HG03108 (cell line): ENCODE measurements around the gene FGFRL1.
"Not testable (repeated sequence)": the region's sequence is repeated elsewhere in the genome, so short reads cannot be mapped to it uniquely, and the experiment has no call there.

Source experiments
- ATAC-seq: cut with Tn5 transposase; IDR thresholded peaks from one replicate; pipeline ENCODE4 v1.9.1; 2021; ENCODE audit warnings: moderate library complexity; ENCODE audit not compliant: unreplicated experiment

Gene FGFRL1

DNA sequence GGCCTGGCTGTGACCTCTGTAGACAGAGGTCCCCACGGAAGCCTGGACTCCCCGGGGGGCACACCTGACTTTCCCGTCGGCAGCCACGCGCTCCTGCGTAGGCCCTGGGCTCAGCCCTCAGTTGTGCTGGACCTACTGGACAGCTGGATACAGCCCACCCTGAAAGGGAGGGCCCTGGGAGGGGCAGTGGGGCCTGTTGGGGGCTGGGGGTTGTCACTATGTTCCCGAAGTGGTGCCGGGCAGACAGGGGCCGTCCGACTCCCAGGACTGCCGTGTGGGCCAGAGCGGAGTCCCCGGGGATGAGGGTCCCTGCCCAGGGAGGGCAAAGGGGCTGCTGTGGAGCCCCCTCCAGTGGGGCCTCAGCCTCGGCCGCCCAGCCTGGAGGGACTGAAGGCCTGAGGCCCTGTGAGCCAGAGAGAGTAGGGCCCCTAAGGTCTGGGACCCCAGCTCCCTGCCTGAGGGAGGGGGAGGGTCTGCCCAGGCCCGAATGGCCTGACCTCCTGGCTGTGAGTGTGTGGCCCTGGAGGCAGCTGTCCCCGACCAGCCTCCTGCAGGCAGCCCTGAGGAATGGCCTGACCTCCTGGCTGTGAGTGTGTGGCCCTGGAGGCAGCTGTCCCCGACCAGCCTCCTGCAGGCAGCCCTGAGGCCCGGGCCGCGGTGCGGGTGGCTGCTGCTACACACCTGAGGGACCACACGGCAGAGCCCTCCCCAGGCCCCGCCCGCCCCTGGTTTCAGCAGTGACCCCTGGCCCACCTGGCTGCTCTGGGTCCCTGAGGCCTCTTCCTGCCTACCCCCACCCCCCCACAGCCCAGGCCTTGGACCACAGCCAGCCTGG, 25.8 kb downstream of the FGFRL1 start:
- no peak for ATAC-seq

DNA sequence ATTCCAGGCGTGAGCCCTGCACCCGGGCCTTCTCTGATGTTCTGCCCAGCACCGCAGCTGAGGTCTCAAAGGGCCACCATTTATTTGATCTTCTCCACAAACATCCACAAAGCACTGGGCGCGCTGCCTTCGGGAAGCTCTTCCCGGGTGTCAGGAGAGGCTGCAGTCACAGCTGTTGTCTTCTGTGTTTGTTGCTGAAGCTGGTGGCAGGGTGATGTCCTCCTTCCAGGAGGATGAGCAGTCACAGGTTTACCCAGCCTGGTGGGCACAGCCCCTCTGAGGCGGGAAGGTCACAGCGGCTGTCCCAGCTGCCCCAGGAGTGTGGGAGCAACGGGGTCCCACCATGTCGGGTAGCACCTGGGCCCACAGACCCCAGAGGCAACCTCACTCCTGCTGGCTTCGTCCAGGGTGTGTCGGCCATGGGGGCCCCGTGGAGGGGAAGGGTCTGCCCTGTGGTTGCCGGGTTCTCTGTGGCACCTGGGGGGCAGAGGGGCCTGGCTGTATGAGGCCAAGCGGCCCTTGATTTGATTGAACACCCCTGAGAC, 27.6 kb downstream of the FGFRL1 start:
- no peak for ATAC-seq

GRCh38 chr4:1039493-1040343, 28.3 kb downstream of the FGFRL1 start:
- ATAC-seq: no peak

GRCh38 chr4:1040344-1041146, 29.1 kb downstream of the FGFRL1 start:
- no peak for ATAC-seq

- ATAC-seq: no peak
These were observed 29.9 kb downstream of the FGFRL1 start for GRCh38 chr4:1041147-1041935.

DNA sequence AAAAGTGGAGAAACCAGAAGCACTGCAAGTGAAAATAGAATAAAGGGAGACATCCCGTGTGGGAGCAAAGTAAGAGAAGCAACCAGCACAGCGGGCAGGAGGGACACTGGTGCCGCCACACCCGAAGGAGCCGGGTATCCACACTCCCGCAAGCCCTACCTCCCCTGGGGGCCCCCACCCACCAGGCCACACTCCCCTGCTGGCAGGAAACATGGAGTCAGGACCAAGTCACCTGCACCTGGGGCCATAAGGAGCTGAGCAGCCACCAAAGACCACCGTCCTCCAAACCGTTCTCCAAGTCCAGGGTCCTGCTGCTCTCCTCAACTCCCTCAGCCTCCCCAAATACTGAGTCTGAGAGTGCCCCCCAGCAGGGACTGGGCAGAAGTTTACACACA, 30.5 kb downstream of the FGFRL1 start:
- ATAC-seq: no peak

DNA sequence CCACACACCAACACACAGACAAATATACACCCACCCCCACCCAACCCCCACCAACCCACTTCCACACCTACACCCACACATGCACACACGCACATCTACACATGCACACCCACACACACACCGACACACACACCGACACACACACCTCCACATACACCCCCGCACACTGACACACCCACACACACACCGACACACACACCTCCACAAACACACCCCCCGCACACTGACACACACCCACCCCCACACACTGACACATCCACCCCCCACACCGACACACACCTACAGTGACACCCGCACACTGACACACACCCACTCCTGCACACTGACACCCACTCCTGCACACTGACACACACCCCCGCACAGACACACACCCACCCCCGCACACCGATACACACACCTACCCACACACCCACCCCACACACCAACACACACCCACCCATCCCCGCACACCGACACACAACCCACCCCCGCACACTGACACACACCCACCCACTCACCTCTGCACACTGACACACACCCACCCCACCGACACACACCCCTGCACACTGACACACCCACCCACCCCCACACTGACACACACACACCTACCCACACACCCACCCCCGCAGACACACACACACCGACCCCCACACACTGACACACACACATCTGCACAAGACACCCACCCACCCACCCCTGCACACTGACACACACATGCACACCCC, 31.1 kb downstream of the FGFRL1 start:
- no peak for ATAC-seq

GRCh38 chr4:1043162-1043561, 31.7 kb downstream of the FGFRL1 start:
- no peak for ATAC-seq

- no peak for ATAC-seq
These were observed 32.4 kb downstream of the FGFRL1 start for GRCh38 chr4:1043651-1044468.

GRCh38 chr4:1044469-1045192, 33.2 kb downstream of the FGFRL1 start:
- no peak for ATAC-seq

GRCh38 chr4:1045193-1045594, 33.8 kb downstream of the FGFRL1 start:
- no peak for ATAC-seq

DNA sequence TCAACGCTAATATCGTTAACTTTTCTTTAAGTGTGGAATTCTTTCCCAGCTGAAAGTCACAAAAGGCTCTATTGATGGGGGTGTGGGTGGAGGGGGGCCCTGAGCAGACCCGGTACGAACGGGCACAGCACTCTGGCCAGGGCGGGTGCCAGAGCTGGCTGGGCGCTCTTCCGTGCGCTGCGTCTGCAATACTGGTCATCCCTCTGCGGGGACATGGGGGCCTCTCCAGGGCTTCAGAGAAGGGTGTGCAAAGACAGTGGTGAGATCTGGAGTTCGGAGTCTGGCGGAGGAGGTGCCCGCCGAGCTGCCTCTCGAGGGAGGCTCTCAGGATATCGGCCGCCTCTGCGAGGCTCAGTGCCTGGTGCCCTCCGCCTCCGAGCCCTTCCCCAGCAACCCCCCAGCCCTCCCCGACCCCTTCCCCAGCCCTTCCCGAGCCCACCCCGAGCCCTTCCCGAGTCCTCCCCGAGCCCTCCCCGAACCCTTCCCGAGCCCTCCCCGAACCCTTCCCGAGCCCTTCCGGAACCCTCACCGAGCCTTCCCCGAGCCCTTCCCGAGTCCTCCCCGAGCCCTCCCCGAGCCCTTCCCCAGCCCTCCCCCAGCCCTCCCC, 34.3 kb downstream of the FGFRL1 start:
- ATAC-seq: no peak

GRCh38 chr4:1046581-1047011, 35.2 kb downstream of the FGFRL1 start:
- ATAC-seq: not testable (repeated sequence)

DNA sequence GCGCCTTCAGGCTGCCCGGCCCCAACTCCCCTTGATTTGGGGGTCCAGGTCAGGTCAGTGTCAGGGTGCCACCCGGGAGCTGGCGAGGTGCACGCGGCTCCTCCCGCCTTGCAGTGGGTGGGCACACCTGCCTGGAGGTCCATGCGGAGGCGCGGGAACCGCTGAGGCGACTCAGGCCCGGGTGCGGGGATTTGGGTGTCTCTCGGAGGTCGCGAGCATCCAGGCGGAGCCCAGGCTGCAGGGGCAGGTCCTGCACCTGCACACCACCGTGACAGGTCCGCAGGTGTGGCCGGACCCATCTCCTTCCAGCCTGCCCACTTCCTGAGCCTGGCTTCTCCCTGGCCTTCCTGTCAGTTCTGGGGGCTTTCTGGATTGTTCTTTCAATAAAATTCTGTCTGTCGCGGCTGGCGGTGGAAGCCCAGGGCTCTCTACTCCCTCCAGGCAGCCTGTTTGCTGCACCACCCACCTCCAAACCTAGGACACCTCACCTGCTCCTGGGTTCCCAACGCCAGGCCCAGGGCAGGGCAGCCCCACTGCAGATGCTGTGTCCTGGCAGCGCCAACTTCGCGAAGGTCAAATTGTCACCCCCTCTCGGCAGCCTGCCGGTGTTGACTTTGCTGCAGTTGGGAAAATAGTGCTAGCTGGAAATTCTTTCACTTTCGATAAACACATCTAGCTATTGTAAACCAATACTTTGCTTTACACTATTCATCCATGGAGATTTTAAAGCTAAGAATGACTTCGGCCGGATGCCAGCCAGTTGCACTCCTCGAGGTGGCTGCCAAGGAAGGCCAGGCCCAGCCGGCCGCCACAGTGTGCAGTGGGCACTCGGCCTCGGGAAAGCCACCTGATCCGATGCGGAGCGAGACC, 35.9 kb downstream of the FGFRL1 start:
- no peak for ATAC-seq

DNA sequence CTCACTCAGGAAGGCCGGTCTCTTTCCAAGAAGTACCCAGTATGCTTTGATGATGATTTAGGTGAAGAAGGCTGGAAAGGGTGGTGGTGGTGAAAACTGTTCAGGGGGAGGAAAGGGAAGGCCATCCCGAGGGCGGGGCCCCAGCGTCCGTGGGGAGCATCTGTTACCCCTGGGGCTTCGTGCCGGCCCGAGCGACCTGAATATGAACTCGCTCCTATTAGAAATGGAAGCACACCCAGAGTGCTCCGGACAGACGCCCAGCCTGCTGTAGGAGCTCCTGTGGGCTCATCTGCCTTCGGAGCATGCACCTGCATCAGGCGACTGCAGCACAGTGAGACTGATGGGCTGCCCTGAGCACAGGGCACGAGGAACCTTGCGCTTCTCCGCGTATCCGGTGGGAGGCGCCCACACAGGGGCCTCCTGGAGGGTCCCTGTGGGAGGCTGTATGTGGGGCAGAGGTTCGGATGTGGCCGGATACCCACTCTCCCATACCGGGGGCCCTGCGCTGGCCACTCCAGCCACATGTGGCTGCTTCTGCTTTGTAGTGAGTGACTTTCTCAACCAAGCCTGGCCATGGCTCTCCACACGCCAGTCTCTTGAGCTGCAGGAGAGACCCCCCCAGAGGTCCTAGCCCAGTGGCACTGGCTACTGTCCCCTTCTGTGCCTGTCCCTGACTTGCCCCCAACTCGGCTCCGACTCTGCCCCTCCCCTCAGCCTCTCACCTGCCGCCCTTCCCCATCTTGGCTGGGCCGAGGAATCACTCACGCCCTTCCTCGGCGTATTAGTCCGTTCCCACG, 36.7 kb downstream of the FGFRL1 start:
- no peak for ATAC-seq
